GM18505 (cell line): Measurements from ENCODE around the gene BTBD1.
"Not testable (repeated sequence)": the region's sequence is repeated elsewhere in the genome, so short reads cannot be mapped to it uniquely, and the experiment has no call there.

Experiments used
- ATAC-seq: cut with Tn5 transposase; IDR thresholded peaks from one replicate; pipeline ENCODE4 v1.9.1; 2021; ENCODE audit not compliant: unreplicated experiment
- POLR2A ChIP-seq: IDR thresholded peaks from 4 replicates; pipeline ENCODE4 v1.6.1; 2011; ENCODE audit warnings: borderline replicate concordance; ENCODE audit not compliant: insufficient read depth, insufficient read length; ENCODE audit errors: extremely low read depth

BTBD1 gene

GRCh38 chr15:83106994-83107840 is 40.2 kb upstream of the BTBD1 start, which contains the start of gene TM6SF1:
TSS of gene TM6SF1 (plus strand) at chr15:83107645. CDS start at chr15:83107681, 36 bp downstream.
- no peak for TF ChIP-seq POLR2A
- ATAC-seq = no peak

GRCh38 chr15:83105440-83105839 is 38.4 kb upstream of the BTBD1 start:
- no peak for TF ChIP-seq POLR2A

GRCh38 chr15:83104141-83104540 is 37.1 kb upstream of the BTBD1 start:
- ATAC-seq = no peak
- TF ChIP-seq POLR2A = no peak

More at GRCh38 chr15:83105440-83105839, 38.4 kb upstream of the BTBD1 start:
- no peak for ATAC-seq

- no peak for TF ChIP-seq POLR2A
- ATAC-seq = no peak
Measured at GRCh38 chr15:83102346-83102745, 35.3 kb upstream of the BTBD1 start.

DNA sequence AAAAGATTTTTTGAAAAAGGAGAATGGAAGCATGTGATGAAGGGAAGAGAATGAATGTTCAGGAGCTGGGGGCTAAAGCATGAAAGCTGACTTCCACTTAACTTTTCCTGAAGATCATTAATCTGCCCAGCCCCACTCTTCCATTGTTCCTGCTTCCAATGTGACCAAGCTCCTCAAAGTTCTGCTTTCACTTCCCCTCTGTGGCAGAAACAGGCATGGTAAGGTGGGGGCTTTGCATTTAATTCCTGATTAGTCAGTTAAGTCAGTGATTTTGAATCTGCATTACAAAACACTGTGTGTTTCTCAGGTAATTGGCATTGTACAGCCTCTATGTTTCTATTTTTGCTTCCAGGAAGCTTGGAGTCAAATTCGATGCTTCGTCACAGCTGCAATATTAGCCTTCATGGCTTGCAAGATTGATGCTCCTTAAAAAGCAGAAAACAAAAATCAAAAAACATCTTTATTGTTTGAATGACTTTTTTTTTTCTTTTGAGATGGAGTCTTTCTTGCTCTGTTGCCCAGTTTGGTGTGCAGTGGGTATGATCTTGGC is 33.1 kb upstream of the BTBD1 start:
- ATAC-seq = no peak

GRCh38 chr15:83099290-83099689 is 32.2 kb upstream of the BTBD1 start:
- no peak for ATAC-seq
- TF ChIP-seq POLR2A = no peak

More for the DNA sequence above, 33.1 kb upstream of the BTBD1 start:
- no peak for TF ChIP-seq POLR2A

DNA sequence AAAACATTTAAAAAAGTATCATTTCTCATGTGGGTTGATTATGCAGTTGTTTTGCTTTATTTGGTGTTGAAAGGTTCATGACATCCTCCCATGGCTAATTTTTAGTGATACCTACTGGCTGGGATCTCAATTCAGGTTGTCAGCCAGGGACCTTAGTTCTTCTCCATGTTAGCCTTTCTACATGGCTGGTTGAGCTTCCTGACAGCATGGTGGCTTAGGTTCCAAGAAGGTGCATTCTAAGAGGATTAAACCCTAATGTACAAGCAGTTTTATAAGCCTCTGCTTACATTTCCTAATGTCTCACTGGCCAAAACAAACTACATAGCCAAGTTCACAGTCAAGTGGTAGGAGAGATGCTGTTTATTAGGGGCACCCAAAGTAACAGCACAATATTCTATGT is 31.0 kb upstream of the BTBD1 start:
- no peak for ATAC-seq
- TF ChIP-seq POLR2A = no peak

- no peak for TF ChIP-seq POLR2A
- no peak for ATAC-seq
Measured at GRCh38 chr15:83094583-83094982, 27.5 kb upstream of the BTBD1 start.

GRCh38 chr15:83092309-83092976 is 25.4 kb upstream of the BTBD1 start:
- TF ChIP-seq POLR2A = peak; percentile 31
- ATAC-seq = peak; percentile 89

DNA sequence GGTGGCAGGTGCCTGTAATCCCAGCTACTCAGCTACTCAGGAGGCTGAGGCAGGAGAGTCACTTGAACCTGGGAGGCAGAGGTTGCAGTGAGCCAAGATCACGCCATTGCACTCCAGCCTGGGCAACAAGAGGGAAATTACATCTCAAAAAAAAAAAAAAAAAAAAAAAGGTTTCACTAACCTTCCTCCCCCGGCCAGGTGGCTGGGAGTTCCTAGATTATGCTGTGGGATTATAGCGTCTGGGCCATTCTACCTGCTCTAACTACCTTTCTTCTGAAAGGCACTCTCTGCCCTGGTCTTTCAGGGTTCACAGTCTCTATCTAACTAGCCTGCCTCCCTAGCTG is 24.9 kb upstream of the BTBD1 start:
- not testable (repeated sequence) for ATAC-seq

DNA sequence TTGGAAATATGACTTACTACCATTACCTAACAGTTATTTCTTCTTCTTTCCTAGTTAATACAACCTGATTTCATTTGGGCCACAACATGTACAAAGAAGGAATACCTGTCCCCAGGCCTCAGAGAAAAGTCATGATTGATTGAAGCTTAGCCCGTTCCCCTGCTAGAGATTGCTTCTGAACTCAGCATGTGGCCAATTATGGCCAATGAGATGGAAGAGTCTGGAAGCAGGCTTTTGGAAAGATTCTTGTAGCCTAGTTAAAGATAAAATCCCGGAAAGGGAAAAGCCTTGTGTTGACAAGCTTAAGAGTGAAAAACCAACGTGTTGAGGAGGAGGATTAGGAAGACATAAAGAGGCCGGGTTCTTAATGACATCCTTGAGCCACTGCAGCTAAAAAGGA is 23.4 kb upstream of the BTBD1 start:
- no peak for ATAC-seq
- no peak for TF ChIP-seq POLR2A

DNA sequence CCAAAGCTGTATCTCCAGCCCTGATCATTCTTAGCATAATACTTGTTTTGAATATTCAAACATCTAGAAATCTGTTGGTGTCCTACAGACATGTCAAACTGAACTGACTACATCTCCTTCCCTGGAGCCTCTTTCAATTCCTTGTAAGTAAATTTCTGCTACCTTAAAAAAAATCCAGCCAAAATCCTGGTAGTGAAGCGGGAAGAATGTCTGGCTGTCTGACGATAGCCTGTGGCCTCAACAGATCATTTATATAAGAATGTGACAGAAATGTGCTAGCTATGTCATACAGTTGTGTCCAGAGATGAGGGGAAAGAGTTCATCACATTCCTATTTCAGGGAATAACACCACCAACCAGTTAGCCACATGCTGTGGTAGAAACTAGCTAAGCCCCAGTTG is 21.8 kb upstream of the BTBD1 start:
- ATAC-seq = no peak
- TF ChIP-seq POLR2A = no peak

DNA sequence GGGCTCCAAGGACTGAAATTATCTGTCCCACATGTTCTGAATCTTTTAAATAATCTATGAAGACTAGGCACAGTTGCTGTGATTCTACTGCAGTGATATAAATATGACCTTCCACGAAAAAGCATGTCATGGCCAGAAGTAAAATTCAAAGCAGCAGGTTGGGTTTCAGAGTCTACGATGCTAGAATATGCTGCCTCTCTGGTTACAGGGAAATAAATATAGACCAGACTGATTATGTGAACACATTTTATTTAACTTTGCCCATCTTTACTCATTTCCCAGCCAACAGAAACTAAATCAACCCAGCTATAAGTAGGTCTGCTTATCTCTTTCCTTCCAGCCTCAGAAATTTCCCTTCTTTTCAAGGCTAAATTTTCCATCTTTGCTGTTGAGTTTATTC is 20.5 kb upstream of the BTBD1 start:
- no peak for ATAC-seq

DNA sequence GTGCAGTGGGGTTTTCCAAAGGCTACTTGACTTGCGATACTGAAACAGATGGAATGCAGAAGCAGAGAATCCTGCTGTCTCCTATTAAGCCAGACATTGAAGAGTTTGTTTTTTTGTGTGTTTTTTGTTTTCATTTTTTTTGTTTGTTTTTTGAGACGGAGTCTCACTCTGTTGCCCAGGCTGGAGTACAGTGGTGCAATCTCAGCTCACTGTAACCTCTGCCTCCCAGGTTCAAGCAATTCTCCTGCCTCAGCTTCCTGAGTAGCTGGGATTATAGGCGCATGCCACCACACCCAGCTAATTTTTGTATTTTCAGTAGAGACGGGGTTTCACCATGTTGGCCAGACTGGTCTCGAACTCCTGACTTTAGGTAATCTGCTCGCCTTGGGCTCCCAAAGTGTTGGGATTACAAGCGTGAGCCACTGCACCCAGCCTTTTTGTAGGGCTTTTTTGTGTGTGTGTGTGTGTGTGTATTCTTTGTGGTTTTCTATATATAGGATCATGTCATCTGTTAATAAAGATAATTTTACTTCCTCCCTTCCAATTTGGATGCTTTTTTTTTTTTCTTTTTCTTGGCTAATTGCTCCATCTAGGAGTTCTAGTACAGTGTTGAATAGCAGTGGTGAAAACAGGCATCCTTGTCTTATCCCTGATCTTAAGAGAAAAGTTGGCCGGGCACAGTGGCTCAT is 19.0 kb upstream of the BTBD1 start:
- not testable (repeated sequence) for ATAC-seq

More for the DNA sequence above, 20.5 kb upstream of the BTBD1 start:
- no peak for TF ChIP-seq POLR2A

- not testable (repeated sequence) for ATAC-seq
Measured at GRCh38 chr15:83085461-83085860, 18.4 kb upstream of the BTBD1 start.
